ENCODE results near the gene DDN. TPM values are rescaled to one million over a fixed set of nuclear protein-coding genes. Genes with fewer than 3 reads are reported as not detected.

Gene DDN
- total and polyA plus RNA-seq, 10 of the 15 experiments (the other 5 are each of a cell fraction or from before 2014, with no cell fraction given): 0.10 to 13.4 (median 3.7) TPM

DNA sequence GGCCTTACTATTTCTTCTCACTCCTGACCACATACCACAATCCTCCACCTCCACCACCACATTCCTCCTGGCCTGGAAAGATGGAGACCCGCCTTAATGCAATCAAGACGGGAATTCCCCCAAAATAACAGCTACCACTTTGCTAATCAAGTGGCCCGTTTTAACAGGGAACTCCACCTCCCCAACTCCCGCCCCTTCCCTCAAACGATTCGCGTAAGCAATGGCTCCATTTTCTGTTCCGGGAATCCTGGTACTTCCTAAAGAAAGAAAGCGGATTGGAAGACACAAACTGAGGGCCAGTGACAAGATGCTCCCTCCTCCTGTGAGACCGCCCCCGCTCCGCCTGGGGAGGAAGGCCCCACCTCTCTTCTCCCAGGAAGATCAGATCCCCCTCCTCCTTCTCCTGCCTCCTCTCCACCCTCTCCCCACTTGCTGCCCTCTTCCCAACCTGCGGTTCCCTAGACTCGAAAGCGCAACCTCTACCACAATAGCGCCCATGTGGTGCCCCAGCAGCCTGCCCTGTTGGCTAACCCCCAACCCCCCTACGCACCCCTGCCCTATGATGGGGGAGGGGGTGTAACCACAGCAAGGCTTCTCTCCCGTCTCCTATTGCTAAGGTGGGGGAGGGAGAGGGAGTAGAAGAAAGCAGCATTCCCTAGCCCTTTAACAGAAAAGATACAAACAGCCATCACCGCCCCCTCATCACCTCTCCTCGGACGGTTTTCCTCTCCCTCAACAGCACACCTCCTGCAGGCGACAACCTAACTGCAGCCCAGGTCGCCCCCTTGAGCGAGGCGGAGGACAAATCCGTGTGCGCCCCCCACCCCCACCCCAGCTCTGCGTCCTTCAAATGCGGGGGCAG, 42.7 kb downstream of the DDN start (continued):
- TF ChIP-seq ZZZ3 (IDR thresholded peaks at IDR 0.05; ENCODE audit: control insufficient read depth, insufficient read length, low read depth) (no peak), POLR2A (IDR thresholded peaks at IDR 0.05; ENCODE audit: low read depth, low read length) (no peak), RAD21 (IDR thresholded peaks at IDR 0.05; ENCODE audit: insufficient read depth, low read depth, low read length) (no peak), NFYB (IDR thresholded peaks at IDR 0.05; ENCODE audit: insufficient read depth, low read depth, low read length) (peak; percentile 27; the same call in 1 of the 2 replicates), NRF1 (conservative IDR thresholded peaks at IDR 0.05; ENCODE audit: low read depth, low read length) (no peak), FOS (IDR thresholded peaks at IDR 0.05; ENCODE audit: borderline replicate concordance, extremely low read depth, insufficient read length) (no peak), EGR1 (IDR thresholded peaks at IDR 0.05; ENCODE audit: borderline replicate concordance in 1 of 2, low read depth in 2 of 2, low read length in 2 of 2) (peak in 1 of 2 experiments; percentile 63; a peak in 2 of 3 replicates), MYC (IDR thresholded peaks at IDR 0.05; ENCODE audit: insufficient read depth, insufficient read length, insufficient replicate concordance, low read length, severe bottlenecking) (no peak), SUZ12 (IDR thresholded peaks at IDR 0.05; ENCODE audit: unreplicated experiment) (no peak), BCL11A (IDR thresholded peaks at IDR 0.05; ENCODE audit: low read depth, low read length) (no peak), DPF2 (IDR thresholded peaks at IDR 0.05) (peak; percentile 22), TCF7 (IDR thresholded peaks at IDR 0.05; ENCODE audit: borderline replicate concordance) (no peak), KLF5 (IDR thresholded peaks at IDR 0.05; ENCODE audit: partially characterized antibody) (no peak), SMC3 (IDR thresholded peaks at IDR 0.05; ENCODE audit: borderline replicate concordance, low read length) (no peak), CHD2 (IDR thresholded peaks at IDR 0.05; ENCODE audit: borderline replicate concordance, low read depth, low read length) (no peak; the same call in 1 of the 2 replicates)
- TF ChIP-seq, protein P1, sequence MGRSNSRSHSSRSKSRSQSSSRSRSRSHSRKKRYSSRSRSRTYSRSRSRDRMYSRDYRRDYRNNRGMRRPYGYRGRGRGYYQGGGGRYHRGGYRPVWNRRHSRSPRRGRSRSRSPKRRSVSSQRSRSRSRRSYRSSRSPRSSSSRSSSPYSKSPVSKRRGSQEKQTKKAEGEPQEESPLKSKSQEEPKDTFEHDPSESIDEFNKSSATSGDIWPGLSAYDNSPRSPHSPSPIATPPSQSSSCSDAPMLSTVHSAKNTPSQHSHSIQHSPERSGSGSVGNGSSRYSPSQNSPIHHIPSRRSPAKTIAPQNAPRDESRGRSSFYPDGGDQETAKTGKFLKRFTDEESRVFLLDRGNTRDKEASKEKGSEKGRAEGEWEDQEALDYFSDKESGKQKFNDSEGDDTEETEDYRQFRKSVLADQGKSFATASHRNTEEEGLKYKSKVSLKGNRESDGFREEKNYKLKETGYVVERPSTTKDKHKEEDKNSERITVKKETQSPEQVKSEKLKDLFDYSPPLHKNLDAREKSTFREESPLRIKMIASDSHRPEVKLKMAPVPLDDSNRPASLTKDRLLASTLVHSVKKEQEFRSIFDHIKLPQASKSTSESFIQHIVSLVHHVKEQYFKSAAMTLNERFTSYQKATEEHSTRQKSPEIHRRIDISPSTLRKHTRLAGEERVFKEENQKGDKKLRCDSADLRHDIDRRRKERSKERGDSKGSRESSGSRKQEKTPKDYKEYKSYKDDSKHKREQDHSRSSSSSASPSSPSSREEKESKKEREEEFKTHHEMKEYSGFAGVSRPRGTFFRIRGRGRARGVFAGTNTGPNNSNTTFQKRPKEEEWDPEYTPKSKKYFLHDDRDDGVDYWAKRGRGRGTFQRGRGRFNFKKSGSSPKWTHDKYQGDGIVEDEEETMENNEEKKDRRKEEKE (IDR thresholded peaks at IDR 0.05): no peak
- TF ChIP-seq, protein P2, sequence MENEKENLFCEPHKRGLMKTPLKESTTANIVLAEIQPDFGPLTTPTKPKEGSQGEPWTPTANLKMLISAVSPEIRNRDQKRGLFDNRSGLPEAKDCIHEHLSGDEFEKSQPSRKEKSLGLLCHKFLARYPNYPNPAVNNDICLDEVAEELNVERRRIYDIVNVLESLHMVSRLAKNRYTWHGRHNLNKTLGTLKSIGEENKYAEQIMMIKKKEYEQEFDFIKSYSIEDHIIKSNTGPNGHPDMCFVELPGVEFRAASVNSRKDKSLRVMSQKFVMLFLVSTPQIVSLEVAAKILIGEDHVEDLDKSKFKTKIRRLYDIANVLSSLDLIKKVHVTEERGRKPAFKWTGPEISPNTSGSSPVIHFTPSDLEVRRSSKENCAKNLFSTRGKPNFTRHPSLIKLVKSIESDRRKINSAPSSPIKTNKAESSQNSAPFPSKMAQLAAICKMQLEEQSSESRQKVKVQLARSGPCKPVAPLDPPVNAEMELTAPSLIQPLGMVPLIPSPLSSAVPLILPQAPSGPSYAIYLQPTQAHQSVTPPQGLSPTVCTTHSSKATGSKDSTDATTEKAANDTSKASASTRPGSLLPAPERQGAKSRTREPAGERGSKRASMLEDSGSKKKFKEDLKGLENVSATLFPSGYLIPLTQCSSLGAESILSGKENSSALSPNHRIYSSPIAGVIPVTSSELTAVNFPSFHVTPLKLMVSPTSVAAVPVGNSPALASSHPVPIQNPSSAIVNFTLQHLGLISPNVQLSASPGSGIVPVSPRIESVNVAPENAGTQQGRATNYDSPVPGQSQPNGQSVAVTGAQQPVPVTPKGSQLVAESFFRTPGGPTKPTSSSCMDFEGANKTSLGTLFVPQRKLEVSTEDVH (IDR thresholded peaks at IDR 0.05; ENCODE audit: low read depth, partially characterized antibody): no peak
- TF ChIP-seq, protein P3, sequence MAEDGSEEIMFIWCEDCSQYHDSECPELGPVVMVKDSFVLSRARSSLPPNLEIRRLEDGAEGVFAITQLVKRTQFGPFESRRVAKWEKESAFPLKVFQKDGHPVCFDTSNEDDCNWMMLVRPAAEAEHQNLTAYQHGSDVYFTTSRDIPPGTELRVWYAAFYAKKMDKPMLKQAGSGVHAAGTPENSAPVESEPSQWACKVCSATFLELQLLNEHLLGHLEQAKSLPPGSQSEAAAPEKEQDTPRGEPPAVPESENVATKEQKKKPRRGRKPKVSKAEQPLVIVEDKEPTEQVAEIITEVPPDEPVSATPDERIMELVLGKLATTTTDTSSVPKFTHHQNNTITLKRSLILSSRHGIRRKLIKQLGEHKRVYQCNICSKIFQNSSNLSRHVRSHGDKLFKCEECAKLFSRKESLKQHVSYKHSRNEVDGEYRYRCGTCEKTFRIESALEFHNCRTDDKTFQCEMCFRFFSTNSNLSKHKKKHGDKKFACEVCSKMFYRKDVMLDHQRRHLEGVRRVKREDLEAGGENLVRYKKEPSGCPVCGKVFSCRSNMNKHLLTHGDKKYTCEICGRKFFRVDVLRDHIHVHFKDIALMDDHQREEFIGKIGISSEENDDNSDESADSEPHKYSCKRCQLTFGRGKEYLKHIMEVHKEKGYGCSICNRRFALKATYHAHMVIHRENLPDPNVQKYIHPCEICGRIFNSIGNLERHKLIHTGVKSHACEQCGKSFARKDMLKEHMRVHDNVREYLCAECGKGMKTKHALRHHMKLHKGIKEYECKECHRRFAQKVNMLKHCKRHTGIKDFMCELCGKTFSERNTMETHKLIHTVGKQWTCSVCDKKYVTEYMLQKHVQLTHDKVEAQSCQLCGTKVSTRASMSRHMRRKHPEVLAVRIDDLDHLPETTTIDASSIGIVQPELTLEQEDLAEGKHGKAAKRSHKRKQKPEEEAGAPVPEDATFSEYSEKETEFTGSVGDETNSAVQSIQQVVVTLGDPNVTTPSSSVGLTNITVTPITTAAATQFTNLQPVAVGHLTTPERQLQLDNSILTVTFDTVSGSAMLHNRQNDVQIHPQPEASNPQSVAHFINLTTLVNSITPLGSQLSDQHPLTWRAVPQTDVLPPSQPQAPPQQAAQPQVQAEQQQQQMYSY (CRISPR knock-in tag; IDR thresholded peaks at IDR 0.05): no peak

Data from GM12878 (cell line).